ENCODE data around the gene AKR7A2. TPM values are rescaled to one million over a fixed set of nuclear protein-coding genes. Genes with fewer than 3 reads are reported as not detected.

Gene AKR7A2
- total and polyA plus RNA-seq, 8 donors: 43.2 to 73.8 (median 63.5) TPM

DNA sequence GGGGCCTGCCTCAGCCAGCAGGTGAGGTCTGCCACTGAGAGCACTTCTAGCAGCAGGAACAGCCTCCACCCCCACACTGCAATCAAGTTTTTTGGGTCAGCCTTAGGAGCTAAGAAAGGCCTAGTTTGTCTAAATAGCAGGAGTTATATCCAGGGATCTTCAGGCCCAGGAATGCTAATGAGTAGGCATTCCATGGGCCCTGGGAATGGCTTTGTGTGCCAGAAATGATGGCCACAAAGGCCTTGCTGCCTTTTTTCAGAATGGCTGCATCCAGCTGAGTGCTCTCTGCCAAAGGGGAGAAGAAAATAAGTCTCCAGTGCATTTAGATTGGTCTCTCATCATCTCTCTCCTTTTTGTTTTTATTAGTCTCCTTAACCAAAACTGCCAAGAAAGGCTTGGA, 57.5 kb downstream of the AKR7A2 start:
- Histone ChIP-seq H3K27ac (no peak overlapping the region), H3K4me1 (peaks cover 20 to 40% of the 10 kb centered on the region in 2 donors), H3K4me3 (no peak overlapping the region), H3K36me3 (peaks cover 0 to 46% of the 10 kb centered on the region in 2 donors), H3K9me3 (no peaks in the 10 kb centered on the region), H3K27me3 (no peaks in the 10 kb centered on the region)
- TF ChIP-seq CTCF (IDR thresholded peaks at IDR 0.05): no peak
- DNase-seq: no peak
- no peak for ATAC-seq
- intact Hi-C loops (cut with DNase I): no loop called here

Other genes starting within 250 kb of the AKR7A2 start
- gene UBR4, start 101.9 kb downstream of the AKR7A2 start, total RNA-seq: 100 to 1,000 TPM in 1 of 2 donors, 10 to 100 TPM in 1; 95.9 to 130 TPM
- gene UBR4, start 101.9 kb downstream of the AKR7A2 start, polyA plus RNA-seq (ENCODE audit: insufficient read length in 6 of 6): 100 to 1,000 TPM in 5 of 6 donors, 10 to 100 TPM in 1; 96.8 to 116 (median 109) TPM
- gene EMC1, start 60.6 kb downstream of the AKR7A2 start, total RNA-seq: 10 to 100 TPM; 43.7 to 53.7 TPM
- 10 to 100 TPM; 48.6 to 55.5 (median 52.4) TPM for gene EMC1, start 60.6 kb downstream of the AKR7A2 start, polyA plus RNA-seq (ENCODE audit: insufficient read length in 6 of 6)
- gene MRTO4, start 60.3 kb downstream of the AKR7A2 start, total RNA-seq: 10 to 100 TPM; 17.6 to 34.6 TPM
- 10 to 100 TPM; 27.9 to 33.6 (median 30.9) TPM for gene MRTO4, start 60.3 kb downstream of the AKR7A2 start, polyA plus RNA-seq (ENCODE audit: insufficient read length in 6 of 6)
- under 1 TPM; 0.26 to 0.52 TPM for gene AKR7A3, start 23.4 kb downstream of the AKR7A2 start, total RNA-seq
- gene AKR7A3, start 23.4 kb downstream of the AKR7A2 start, polyA plus RNA-seq (ENCODE audit: insufficient read length in 6 of 6): 1 to 10 TPM; 1.3 to 2.6 (median 1.9) TPM
- 10 to 100 TPM; 16.4 to 21.1 TPM for gene SLC66A1, start 182 bp upstream of the AKR7A2 start, total RNA-seq
- 10 to 100 TPM in 2 of 6 donors, 1 to 10 TPM in 4; 7.9 to 11.1 (median 9.7) TPM for gene SLC66A1, start 182 bp upstream of the AKR7A2 start, polyA plus RNA-seq (ENCODE audit: insufficient read length in 6 of 6)
- 100 to 1,000 TPM; 293 to 327 TPM for gene CAPZB, start 173.4 kb upstream of the AKR7A2 start, total RNA-seq
- gene CAPZB, start 173.4 kb upstream of the AKR7A2 start, polyA plus RNA-seq (ENCODE audit: insufficient read length in 6 of 6): 100 to 1,000 TPM; 223 to 291 (median 251) TPM